ENCODE data around the gene ZNF474.

GRCh38 chr5:122169350-122170103, 40.2 kb downstream of the ZNF474 start:
- TF ChIP-seq CTCF (IDR thresholded peaks at IDR 0.05) (no peak), ESRRA (CRISPR knock-in tag; IDR thresholded peaks at IDR 0.05; ENCODE audit: borderline replicate concordance) (no peak), FOXP1 (CRISPR knock-in tag; IDR thresholded peaks at IDR 0.05; ENCODE audit: borderline replicate concordance) (no peak), USF1 (CRISPR knock-in tag; IDR thresholded peaks at IDR 0.05) (no peak), NFYB (CRISPR knock-in tag; conservative IDR thresholded peaks at IDR 0.05; ENCODE audit: low read depth) (no peak)

Data from WTC11 (cell line).